Non-pigmented ciliary epithelial cell (primary cell): ENCODE data around the gene ADCYAP1R1.
"Not testable (repeated sequence)": the region's sequence is repeated elsewhere in the genome, so short reads cannot be mapped to it uniquely, and the experiment has no call there.

Experiments used
- DNase-seq: peaks from one replicate; pipeline ENCODE4 v3.0.0-alpha.2; 2010; ENCODE audit warnings: low read depth

ADCYAP1R1 gene

GRCh38 chr7:31134246-31135188 is 82.4 kb downstream of the ADCYAP1R1 start:
- DNase-seq = peak; percentile 27

- no peak for DNase-seq
Measured at GRCh38 chr7:31137234-31137633, 85.1 kb downstream of the ADCYAP1R1 start.

GRCh38 chr7:31145339-31145738 is 93.2 kb downstream of the ADCYAP1R1 start:
- DNase-seq = no peak

- DNase-seq = no peak
Measured at GRCh38 chr7:31146030-31146429, 93.9 kb downstream of the ADCYAP1R1 start.

- DNase-seq = no peak
Measured at GRCh38 chr7:31146538-31146937, 94.4 kb downstream of the ADCYAP1R1 start.

GRCh38 chr7:31151849-31152248 is 99.7 kb downstream of the ADCYAP1R1 start:
- no peak for DNase-seq

GRCh38 chr7:31153318-31153717 is 101.2 kb downstream of the ADCYAP1R1 start:
- not testable (repeated sequence) for DNase-seq

- no peak for DNase-seq
Measured at GRCh38 chr7:31160941-31161340, 108.8 kb downstream of the ADCYAP1R1 start.
